Stimulated activated naive CD4-positive, alpha-beta T cell (primary cell): Measurements from ENCODE around the gene PHF12.

ENCODE experiments used
- DNase-seq, 6 experiments: peaks; one replicate each; lab custom pipeline; 2025; lab: John Stamatoyannopoulos, UW

Gene PHF12

GRCh38 chr17:28975031-28975430 lies 23.7 kb upstream of the PHF12 start:
- no peak for DNase-seq

DNA sequence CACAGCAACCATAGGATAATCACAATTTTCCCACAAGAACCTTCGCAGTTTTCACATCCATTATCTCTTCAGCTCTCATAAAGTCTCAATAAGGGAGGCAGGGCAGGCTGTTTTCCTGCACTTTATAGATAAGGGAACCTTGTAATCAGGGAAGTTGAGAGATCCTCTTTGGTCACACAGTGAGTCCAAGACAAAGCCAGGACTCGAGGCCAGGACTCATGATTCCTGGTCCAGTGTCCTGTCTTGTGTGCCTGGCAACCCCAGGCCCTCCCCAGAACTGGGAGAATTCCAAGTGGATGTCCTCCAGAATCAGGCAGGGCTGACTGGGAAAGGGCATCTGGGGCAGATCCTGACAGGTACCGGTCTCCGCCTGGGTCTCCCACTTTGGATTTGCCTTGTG lies 23.1 kb upstream of the PHF12 start:
- no peak for DNase-seq

- DNase-seq = no peak
Observed at GRCh38 chr17:28973425-28973824, 22.1 kb upstream of the PHF12 start.

GRCh38 chr17:28972437-28972836 lies 21.1 kb upstream of the PHF12 start:
- no peak for DNase-seq

GRCh38 chr17:28970879-28971278 lies 19.6 kb upstream of the PHF12 start:
- no peak for DNase-seq

- DNase-seq = no peak
Observed at GRCh38 chr17:28969706-28970393, 18.5 kb upstream of the PHF12 start.

DNA sequence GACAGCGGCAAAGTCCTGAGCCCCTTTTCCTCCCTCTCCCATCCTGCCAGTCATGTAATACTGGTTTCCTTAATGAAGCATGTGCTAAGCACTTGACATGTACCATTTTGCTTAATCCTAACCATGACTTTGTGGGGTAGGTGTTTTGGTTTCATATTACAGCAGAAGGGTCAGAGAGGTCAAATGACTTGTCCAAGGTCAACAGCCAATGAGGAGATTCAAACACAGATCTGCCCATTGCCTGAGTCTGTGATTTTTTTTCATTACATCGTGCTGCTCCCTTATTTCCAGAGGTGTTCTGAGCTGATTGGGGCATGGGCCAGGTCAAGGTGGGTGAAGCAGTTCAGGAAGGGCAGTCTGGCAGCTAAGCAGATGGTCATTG lies 17.6 kb upstream of the PHF12 start:
- no peak for DNase-seq

- DNase-seq = no peak
Observed at GRCh38 chr17:28968231-28968913, 17.1 kb upstream of the PHF12 start.

- no peak for DNase-seq
Observed at GRCh38 chr17:28967221-28968135, 16.2 kb upstream of the PHF12 start.

DNA sequence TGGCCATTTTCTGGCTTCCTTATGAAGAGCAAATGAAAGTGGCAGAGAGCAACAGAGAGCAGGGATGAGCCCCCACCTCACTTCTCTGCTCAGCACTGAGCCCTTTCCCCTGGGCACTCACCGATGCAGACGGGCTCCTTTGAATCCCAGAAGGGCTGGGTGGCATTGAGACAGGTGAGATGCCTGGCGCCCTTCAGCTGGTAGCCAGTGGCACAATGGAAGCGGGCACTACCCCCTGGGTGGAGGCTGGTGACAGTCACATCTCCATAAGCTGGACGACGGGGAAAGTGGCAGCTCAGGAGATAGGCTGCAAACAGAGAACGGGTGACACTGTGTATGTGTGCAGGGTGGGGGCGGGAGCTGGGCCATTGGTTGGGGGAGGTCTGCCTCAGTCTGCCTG lies 12.5 kb upstream of the PHF12 start:
- no peak for DNase-seq

GRCh38 chr17:28963055-28963611 lies 11.8 kb upstream of the PHF12 start:
- DNase-seq = no peak

- no peak for DNase-seq
Observed at GRCh38 chr17:28961391-28961790, 10.1 kb upstream of the PHF12 start.

DNA sequence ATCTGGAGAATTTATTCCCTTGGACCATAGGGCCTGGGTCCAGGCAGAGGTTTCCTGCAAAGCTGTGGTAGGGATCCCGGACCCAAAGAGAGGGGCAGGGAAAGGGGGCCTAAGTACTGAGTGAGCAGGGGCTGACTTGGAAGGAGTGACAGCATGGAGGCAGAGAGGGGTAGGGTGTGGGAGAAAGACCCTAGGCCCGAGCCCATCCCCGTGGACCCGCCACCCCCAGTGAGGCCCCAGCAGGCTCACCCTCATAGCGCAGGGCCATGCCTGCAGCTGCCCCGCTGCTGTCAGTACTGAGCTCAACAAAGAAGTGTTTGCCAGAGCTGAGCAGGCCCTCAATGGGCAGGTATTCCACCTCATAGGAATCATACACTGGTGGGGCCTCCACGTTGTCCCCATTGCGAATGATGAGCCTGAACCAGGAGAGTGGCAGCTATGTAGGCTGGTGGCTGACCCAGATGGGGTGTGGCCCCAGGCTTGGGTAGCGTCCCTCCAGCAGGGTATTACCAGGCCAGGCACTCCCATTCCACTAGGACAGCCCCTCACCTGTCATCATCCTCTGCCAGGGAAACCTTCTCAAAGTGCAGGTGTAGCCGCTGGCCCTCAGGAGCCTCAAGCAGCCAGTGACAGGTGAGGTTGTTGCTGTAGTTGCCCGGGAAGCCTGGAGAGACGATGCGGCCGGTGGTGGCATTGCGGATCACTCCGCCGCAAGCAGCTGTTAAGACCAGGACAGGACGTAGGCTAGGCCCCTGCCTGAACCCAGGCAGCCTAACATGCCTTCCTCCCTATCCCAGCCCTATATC lies 9.1 kb upstream of the PHF12 start:
- no peak for DNase-seq

GRCh38 chr17:28959471-28959871 lies 8.2 kb upstream of the PHF12 start:
- no peak for DNase-seq

GRCh38 chr17:28958820-28959455 lies 7.6 kb upstream of the PHF12 start:
- DNase-seq = no peak

DNA sequence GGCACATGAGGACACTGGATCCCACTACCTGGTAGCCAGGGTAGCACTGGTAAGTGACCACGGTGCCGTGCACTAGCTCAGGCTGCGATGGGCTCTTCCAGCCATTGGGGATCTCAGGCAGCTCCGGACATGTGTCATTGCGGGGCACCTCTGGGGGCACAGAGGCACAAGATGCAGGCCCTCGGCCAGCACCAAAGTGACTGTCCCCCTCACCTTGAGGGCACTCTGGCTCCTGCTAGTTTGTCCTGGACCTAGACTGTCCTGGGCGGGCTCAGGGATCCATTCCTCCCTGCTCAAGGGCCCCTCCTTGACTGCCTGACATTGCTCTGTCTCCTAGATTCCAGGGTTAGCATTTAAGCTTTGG lies 6.7 kb upstream of the PHF12 start:
- no peak for DNase-seq

DNA sequence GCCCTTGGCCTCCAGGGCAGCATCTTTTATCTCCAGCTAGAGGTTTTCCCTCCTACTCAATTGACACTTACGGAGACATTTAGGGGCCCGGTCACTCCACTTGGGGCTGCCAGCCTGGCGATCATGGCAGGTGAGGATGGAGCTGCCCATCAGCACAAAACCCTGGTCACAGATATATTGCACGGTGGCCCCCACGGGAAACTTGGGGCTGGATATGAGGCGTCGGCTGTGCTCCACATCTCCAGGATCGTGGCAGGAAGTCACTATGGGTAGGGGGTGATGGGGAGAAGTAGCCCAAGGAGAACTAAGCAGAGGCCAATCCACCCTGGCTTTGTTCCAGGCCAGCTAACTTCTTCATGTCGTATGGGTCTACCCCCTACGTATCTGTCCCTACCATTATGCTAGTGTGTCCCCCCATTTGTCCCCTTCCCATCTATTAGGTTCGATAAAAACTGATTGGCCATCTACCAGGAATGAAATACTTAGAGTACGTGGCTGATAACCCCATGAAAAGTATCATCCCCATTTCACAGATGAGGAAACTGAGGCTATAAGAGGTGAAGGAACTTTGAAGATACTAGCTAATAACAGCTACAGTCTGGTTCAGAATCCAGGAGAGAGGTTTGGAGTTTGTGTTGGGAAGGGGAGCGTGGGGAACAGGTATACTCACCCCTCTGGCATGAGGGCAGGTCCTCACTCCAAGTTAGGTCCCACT lies 6.1 kb upstream of the PHF12 start:
- no peak for DNase-seq

DNA sequence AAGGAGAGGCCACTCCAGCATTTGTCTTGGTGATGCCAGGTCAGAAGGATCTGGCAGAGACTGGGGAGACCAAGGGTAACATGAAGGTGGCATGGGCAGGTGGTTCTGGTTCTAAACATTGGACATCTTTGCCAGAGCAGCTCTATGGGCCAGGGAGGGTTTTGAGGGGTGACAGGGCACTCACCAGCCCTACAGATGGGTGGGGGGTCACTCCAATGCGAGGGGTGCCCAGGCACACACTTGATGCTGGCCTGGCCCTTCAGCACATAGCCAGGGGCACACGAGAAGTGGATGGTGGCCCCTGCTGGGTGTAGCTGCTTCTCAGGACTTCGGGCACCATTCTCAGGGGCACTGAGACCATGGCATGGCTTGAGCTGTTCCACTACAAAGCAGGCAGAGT lies 5.5 kb upstream of the PHF12 start:
- no peak for DNase-seq

DNA sequence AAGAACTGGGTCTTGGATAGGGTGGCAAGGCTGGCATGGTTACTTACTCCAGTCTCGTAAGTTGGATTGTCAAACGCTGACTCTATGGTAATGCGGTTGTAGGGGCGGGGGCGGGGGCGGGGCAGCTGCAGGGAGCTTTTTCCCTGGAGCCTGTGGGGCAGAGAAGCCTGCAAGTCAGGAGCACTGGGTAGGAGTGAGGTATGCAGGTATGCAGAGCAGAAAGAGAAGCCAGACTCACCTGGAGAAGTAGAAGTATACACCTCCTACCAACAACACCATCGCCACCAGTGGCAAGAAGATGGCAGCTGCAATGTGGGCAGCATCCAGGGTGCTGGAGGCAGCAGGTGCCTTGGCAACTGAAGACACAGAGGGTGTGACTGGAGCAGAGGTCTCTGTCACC lies 4.8 kb upstream of the PHF12 start:
- DNase-seq = no peak

DNA sequence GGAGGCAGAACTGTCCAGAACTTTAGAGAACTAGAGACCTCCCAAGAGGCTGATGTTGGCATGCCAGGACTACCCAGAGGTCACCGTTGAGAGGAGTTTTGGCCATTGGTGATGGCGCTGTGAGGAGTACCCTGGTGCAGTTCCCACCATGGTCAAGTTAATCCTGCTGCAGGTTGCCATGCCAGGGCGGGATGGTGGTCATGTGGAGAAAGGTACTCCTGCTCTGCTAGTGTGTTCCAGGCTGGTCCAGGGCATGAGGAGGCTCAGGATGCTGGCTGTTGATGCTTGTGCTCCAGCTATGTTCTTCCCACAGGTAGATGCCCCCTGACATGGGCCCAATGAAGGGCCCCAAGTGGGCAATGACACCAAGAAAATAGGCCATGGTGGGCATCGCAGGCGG lies 4.1 kb upstream of the PHF12 start:
- no peak for DNase-seq

DNA sequence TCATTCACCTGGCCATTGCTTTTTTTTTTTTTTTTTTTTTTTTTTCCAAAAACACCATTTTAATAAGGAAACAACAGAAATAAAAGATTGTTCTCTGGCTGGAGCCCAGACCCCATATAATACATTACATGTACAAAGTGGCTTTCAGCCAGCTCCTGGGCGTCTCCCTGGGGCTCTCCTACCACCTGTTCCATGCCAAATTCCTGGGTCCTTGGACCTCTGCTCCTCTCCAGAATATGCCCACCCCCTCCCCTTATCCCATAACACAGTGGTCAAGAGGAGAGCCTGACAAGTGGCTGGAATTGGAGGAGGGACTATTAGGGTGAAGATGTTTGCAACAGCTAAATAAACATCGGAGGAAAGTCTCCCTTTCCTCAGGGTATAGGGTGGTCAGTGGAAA lies 3.6 kb upstream of the PHF12 start:
- no peak for DNase-seq
